K562 (cell line): ENCODE data around the gene INO80C. TPM values are rescaled to one million over a fixed set of nuclear protein-coding genes. Genes with fewer than 3 reads are reported as not detected.

ENCODE experiments used
- ARHGAP35 ChIP-seq: fragments of 450-650 bp; IDR thresholded peaks from 2 replicates; pipeline ENCODE4 v1.6.1; 2018; ENCODE audit not compliant: partially characterized antibody
- CEBPB ChIP-seq: fragments of 450-650 bp; IDR thresholded peaks from 2 replicates; pipeline ENCODE4 v1.6.1; 2016; ENCODE audit warnings: missing genetic modification characterization, missing compliant biosample characterization
- CEBPG ChIP-seq, 3 experiments: fragments of 200-800 bp in 1 of 3; sonication (Bioruptor generic) in 1 of 3; sonication (generic) in 1 of 3; formaldehyde crosslinking in 1 of 3; IDR thresholded peaks in 2 of 3; conservative IDR thresholded peaks in 1 of 3; 2 replicates each; pipeline versions ENCODE4 v1.6.1 to v1.8.0; 2016 to 2022; ENCODE audit warnings: missing compliant biosample characterization in 2 of 3, missing genetic modification characterization in 2 of 3, mild to moderate bottlenecking in 1 of 3, missing genetic modification reagents in 1 of 3
- DIDO1 ChIP-seq: fragments of 450-650 bp; IDR thresholded peaks from 2 replicates; pipeline ENCODE4 v1.6.1; 2016; ENCODE audit warnings: low read depth, missing biosample characterization, missing genetic modification characterization
- EP300 ChIP-seq: IDR thresholded peaks from 2 replicates; pipeline ENCODE4 v1.6.1; 2012; ENCODE audit warnings: low read length, improper control_type of control experiment
- FOXM1 ChIP-seq, 2 experiments: fragments of 450-650 bp in 1 of 2; sonication (generic) in 1 of 2; formaldehyde crosslinking in 1 of 2; IDR thresholded peaks; 2 replicates each; pipeline versions ENCODE4 v1.6.1 to v1.9.0; 2017 to 2022; ENCODE audit warnings: low read depth in 2 of 2, mild to moderate bottlenecking in 2 of 2, missing genetic modification reagents in 1 of 2, moderate library complexity in 1 of 2
- FUS ChIP-seq: fragments of 200-400 bp; formaldehyde crosslinking; optimal IDR thresholded peaks from 2 replicates; pipeline ENCODE3; 2017; ENCODE audit warnings: low read depth, low read length
- MCM2 ChIP-seq: fragments of 450-650 bp; IDR thresholded peaks from 2 replicates; pipeline ENCODE4 v1.6.1; 2017; ENCODE audit warnings: low read depth, mild to moderate bottlenecking
- MTF1 ChIP-seq: fragments of 250-450 bp; sonication (Bioruptor Pico); IDR thresholded peaks from 2 replicates; pipeline ENCODE4 v1.9.0; 2021; ENCODE audit warnings: moderate library complexity, mild to moderate bottlenecking, inconsistent platforms, borderline replicate concordance
- MYBL2 ChIP-seq, 2 experiments: fragments of 450-650 bp in 1 of 2; sonication (generic) in 1 of 2; formaldehyde crosslinking in 1 of 2; IDR thresholded peaks; 2 replicates each; pipeline versions ENCODE4 v1.6.1 to v1.8.1; 2017 to 2022; ENCODE audit warnings: borderline replicate concordance in 1 of 2, inconsistent platforms in 1 of 2, low read depth in 1 of 2, mild to moderate bottlenecking in 1 of 2, missing genetic modification reagents in 1 of 2, moderate library complexity in 1 of 2
- NFE2L1 ChIP-seq: fragments of 450-650 bp; IDR thresholded peaks from 2 replicates; pipeline ENCODE4 v1.6.1; 2016; ENCODE audit warnings: missing genetic modification characterization, low read depth, mild to moderate bottlenecking, missing compliant biosample characterization, moderate library complexity, borderline replicate concordance
- RBM14 ChIP-seq: fragments of 200-400 bp; formaldehyde crosslinking; IDR thresholded peaks from 2 replicates; pipeline ENCODE4 v1.6.1; 2018; ENCODE audit warnings: low read depth, mild to moderate bottlenecking, low read length, moderate library complexity, borderline replicate concordance; ENCODE audit not compliant: insufficient read depth
- XRCC5 ChIP-seq: fragments of 200-400 bp; formaldehyde crosslinking; IDR thresholded peaks from 2 replicates; pipeline ENCODE4 v1.6.1; 2017; ENCODE audit warnings: low read depth, mild to moderate bottlenecking, low read length
- ZNF217 ChIP-seq: sonication (generic); formaldehyde crosslinking; IDR thresholded peaks from 2 replicates; pipeline ENCODE4 v1.8.0; 2022; ENCODE audit warnings: mild to moderate bottlenecking, missing genetic modification reagents
- ZNF311 ChIP-seq: fragments of 250-450 bp; sonication (Bioruptor Pico); IDR thresholded peaks from 2 replicates; pipeline ENCODE4 v1.4.0; 2020; ENCODE audit warnings: mild to moderate bottlenecking, moderate library complexity
- ZNF512 ChIP-seq: IDR thresholded peaks from 2 replicates; pipeline ENCODE4 v1.6.1; 2016; ENCODE audit warnings: missing genetic modification characterization, missing compliant biosample characterization
- polyA plus RNA-seq, 8 experiments: library from polyadenylated mRNA; depleted of rRNA in 4 of 8; stranded (reverse) in 5 of 8; unstranded in 3 of 8; fragments of >200 nt; fragmentation: Nextera tagmentation in 2 of 8; fragmentation: Illumina TruSeq in 1 of 8; extraction: Ambion mirVana in 2 of 8; extraction: Trizol in 1 of 8; gene quantifications; 2 replicates each; pipeline versions ENCODE4 v1.2.1 to v1.2.3, GENCODE V29; 2011 to 2014; ENCODE audit warnings: inconsistent platforms in 1 of 8, missing spikeins in 1 of 8
- total RNA-seq, 7 experiments: library from RNA; depleted of rRNA in 6 of 7; stranded (reverse); fragments of >200 nt in 6 of 7; fragmentation: Illumina TruSeq in 2 of 7; extraction: Trizol in 2 of 7; gene quantifications; 2 replicates each; pipeline versions ENCODE4 v1.2.1 to v1.2.3, GENCODE V29; 2011 to 2021; ENCODE audit warnings: low replicate concordance in 1 of 7
- TF ChIP-seq, protein P1 (sequence below), 2 experiments: fragments of 450-650 bp in 1 of 2; IDR thresholded peaks; 2 replicates each; pipeline ENCODE4 v1.6.1; 2011 to 2017; ENCODE audit warnings: low read depth in 2 of 2, antibody characterized with exemption in 1 of 2, borderline replicate concordance in 1 of 2, low read length in 1 of 2, mild to moderate bottlenecking in 1 of 2, mixed read lengths in 1 of 2; ENCODE audit not compliant: control insufficient read depth in 1 of 2
- TF ChIP-seq, protein P2 (sequence below): fragments of 250-450 bp; sonication (Bioruptor Pico); IDR thresholded peaks from 2 replicates; pipeline ENCODE4 v1.8.0; 2022; ENCODE audit warnings: inconsistent platforms, mild to moderate bottlenecking, moderate library complexity, borderline replicate concordance
- TF ChIP-seq, protein P3 (sequence below): IDR thresholded peaks from 2 replicates; pipeline ENCODE4 v1.6.1; 2014; ENCODE audit warnings: antibody characterized with exemption

INO80C gene
- total and polyA plus RNA-seq, 9 of the 15 experiments (the other 6 are each of a cell fraction or from before 2014, with no cell fraction given), result 14.3 to 53.3 (median 46.6) TPM

DNA sequence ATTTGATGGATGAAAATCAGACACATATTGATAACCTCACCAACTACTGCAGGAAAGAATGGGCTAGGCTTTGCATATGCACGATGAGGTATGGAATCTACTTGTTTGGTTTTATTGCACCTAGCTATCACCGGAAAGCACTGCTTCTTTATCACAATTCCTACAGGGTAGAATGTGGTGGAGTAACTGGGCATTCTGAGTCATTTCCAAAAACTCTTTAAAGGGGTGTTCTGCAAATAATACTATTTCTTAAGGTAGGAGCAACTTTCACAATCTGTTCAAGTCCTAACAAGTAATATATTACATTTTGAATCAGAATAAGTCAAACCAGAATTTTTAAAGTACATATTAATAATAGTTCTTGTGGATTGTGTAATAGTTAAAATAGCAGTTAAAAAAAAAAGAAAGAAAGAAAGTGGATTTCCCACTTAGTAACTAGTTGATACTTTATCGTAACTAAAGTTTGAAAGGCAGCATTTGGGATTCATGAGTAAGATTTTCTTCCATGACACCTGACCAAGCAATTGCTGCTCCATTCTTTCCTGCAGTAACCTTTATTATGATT lies 40.5 kb downstream of the INO80C start (continued):
- TF ChIP-seq, protein P1, sequence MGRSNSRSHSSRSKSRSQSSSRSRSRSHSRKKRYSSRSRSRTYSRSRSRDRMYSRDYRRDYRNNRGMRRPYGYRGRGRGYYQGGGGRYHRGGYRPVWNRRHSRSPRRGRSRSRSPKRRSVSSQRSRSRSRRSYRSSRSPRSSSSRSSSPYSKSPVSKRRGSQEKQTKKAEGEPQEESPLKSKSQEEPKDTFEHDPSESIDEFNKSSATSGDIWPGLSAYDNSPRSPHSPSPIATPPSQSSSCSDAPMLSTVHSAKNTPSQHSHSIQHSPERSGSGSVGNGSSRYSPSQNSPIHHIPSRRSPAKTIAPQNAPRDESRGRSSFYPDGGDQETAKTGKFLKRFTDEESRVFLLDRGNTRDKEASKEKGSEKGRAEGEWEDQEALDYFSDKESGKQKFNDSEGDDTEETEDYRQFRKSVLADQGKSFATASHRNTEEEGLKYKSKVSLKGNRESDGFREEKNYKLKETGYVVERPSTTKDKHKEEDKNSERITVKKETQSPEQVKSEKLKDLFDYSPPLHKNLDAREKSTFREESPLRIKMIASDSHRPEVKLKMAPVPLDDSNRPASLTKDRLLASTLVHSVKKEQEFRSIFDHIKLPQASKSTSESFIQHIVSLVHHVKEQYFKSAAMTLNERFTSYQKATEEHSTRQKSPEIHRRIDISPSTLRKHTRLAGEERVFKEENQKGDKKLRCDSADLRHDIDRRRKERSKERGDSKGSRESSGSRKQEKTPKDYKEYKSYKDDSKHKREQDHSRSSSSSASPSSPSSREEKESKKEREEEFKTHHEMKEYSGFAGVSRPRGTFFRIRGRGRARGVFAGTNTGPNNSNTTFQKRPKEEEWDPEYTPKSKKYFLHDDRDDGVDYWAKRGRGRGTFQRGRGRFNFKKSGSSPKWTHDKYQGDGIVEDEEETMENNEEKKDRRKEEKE (IDR thresholded peaks at IDR 0.05; ENCODE audit: borderline replicate concordance in 1 of 2, control insufficient read depth in 1 of 2, low read depth in 2 of 2, low read length in 1 of 2), result no peak
- TF ChIP-seq, protein P2, sequence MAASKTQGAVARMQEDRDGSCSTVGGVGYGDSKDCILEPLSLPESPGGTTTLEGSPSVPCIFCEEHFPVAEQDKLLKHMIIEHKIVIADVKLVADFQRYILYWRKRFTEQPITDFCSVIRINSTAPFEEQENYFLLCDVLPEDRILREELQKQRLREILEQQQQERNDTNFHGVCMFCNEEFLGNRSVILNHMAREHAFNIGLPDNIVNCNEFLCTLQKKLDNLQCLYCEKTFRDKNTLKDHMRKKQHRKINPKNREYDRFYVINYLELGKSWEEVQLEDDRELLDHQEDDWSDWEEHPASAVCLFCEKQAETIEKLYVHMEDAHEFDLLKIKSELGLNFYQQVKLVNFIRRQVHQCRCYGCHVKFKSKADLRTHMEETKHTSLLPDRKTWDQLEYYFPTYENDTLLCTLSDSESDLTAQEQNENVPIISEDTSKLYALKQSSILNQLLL (CRISPR knock-in tag), result no peak
- TF ChIP-seq XRCC5 (no peak), ZNF311 (CRISPR knock-in tag) (no peak), MYBL2 (IDR thresholded peaks at IDR 0.05; ENCODE audit: low read depth) (no peak), MYBL2 (CRISPR knock-in tag; IDR thresholded peaks at IDR 0.05; ENCODE audit: borderline replicate concordance) (no peak), CEBPB (peak; percentile 76), DIDO1 (no peak), CEBPG (CRISPR knock-in tag; IDR thresholded peaks at IDR 0.05) (no peak), CEBPG (tag; conservative IDR thresholded peaks at IDR 0.05 in 1 of 2, IDR thresholded peaks at IDR 0.05 in 1 of 2) (peak; percentile 60 to 68; a peak in 3 of 4 replicates), MTF1 (CRISPR knock-in tag) (no peak), NFE2L1 (tag) (no peak), ZNF512 (tag) (no peak), FOXM1 (IDR thresholded peaks at IDR 0.05; ENCODE audit: low read depth) (no peak), FOXM1 (CRISPR knock-in tag; IDR thresholded peaks at IDR 0.05; ENCODE audit: low read depth) (no peak), RBM14 (no peak), FUS (no peak), ARHGAP35 (no peak), MCM2 (no peak), ZNF217 (CRISPR knock-in tag) (no peak), EP300 (peak; percentile 31; the same call in 1 of the 2 replicates)
- TF ChIP-seq, protein P3, sequence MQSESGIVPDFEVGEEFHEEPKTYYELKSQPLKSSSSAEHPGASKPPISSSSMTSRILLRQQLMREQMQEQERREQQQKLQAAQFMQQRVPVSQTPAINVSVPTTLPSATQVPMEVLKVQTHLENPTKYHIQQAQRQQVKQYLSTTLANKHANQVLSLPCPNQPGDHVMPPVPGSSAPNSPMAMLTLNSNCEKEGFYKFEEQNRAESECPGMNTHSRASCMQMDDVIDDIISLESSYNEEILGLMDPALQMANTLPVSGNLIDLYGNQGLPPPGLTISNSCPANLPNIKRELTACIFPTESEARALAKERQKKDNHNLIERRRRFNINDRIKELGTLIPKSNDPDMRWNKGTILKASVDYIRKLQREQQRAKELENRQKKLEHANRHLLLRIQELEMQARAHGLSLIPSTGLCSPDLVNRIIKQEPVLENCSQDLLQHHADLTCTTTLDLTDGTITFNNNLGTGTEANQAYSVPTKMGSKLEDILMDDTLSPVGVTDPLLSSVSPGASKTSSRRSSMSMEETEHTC, result no peak
